HL-60 (cell line): ENCODE results near the gene IQCH.

ENCODE experiments used
- DNase-seq, 2 experiments: peaks; one replicate each; pipeline ENCODE4 v3.0.0-alpha.2; 2010 to 2020; ENCODE audit warnings: low read depth in 1 of 2, low spot score in 1 of 2
- H3K27ac ChIP-seq: fragments of 250-450 bp; sonication (Bioruptor Pico); replicated peaks from 2 replicates; pipeline ENCODE4 v1.5.1; 2020; ENCODE audit warnings: mild to moderate bottlenecking, moderate library complexity
- H3K27me3 ChIP-seq: fragments of 250-450 bp; sonication (Bioruptor Pico); 2 replicates; pipeline ENCODE4 v1.5.1; 2021; ENCODE audit warnings: mild to moderate bottlenecking, moderate library complexity; ENCODE audit not compliant: insufficient read depth, poor library complexity, severe bottlenecking
- H3K4me3 ChIP-seq: replicated peaks from 2 replicates; pipeline ENCODE4 v1.5.1; 2011; ENCODE audit warnings: mild to moderate bottlenecking, control low read depth, low read length; ENCODE audit not compliant: insufficient read depth
- CTCF ChIP-seq: IDR thresholded peaks from one replicate; pipeline ENCODE4 v1.5.1; 2011; ENCODE audit warnings: low read length, control low read depth, inconsistent platforms; ENCODE audit not compliant: insufficient read depth
- GABPA ChIP-seq: IDR thresholded peaks from 2 replicates; pipeline ENCODE4 v1.6.1; 2012; ENCODE audit warnings: low read depth
- POLR2AphosphoS5 ChIP-seq: IDR thresholded peaks from 2 replicates; pipeline ENCODE4 v1.6.1; 2012; ENCODE audit warnings: low read depth
- REST ChIP-seq: IDR thresholded peaks from 2 replicates; pipeline ENCODE4 v1.6.1; 2012; ENCODE audit warnings: low read depth; ENCODE audit not compliant: insufficient replicate concordance
- SPI1 ChIP-seq: IDR thresholded peaks from 2 replicates; pipeline ENCODE4 v1.6.1; 2012; ENCODE audit warnings: low read depth, mild to moderate bottlenecking, borderline replicate concordance

The IQCH gene

GRCh38 chr15:67311731-67312130 is 57.1 kb downstream of the IQCH start:
- TF ChIP-seq CTCF (no peak), POLR2AphosphoS5 (no peak), GABPA (no peak), SPI1 (no peak), REST (no peak)

GRCh38 chr15:67319961-67320360 is 65.4 kb downstream of the IQCH start:
- no peak overlapping the region for H3K27ac ChIP-seq
- no peaks in the 10 kb centered on the region for H3K27me3 ChIP-seq
- no peak overlapping the region for H3K4me3 ChIP-seq
- TF ChIP-seq CTCF (no peak), SPI1 (no peak), GABPA (no peak), REST (no peak), POLR2AphosphoS5 (no peak)
- no peak for DNase-seq

More at GRCh38 chr15:67311731-67312130, 57.1 kb downstream of the IQCH start:
- Histone ChIP-seq H3K4me3 (no peak overlapping the region), H3K27me3 (no peaks in the 10 kb centered on the region), H3K27ac (no peak overlapping the region)
- no peak for DNase-seq

- Histone ChIP-seq H3K4me3 (no peak overlapping the region), H3K27ac (no peak overlapping the region), H3K27me3 (no peaks in the 10 kb centered on the region)
- TF ChIP-seq GABPA (no peak), CTCF (no peak), REST (no peak), POLR2AphosphoS5 (no peak), SPI1 (no peak)
- DNase-seq = no peak
Observed at GRCh38 chr15:67321352-67321751, 66.8 kb downstream of the IQCH start.
